T-cell (primary cell): Measurements from ENCODE around the gene DIP2C. TPM values are rescaled to one million over a fixed set of nuclear protein-coding genes. Genes with fewer than 3 reads are reported as not detected.

Experiments used
- ATAC-seq, 4 experiments: fragments of 200-7000 bp in 3 of 4; fragments of 150-1000 bp in 1 of 4; cut with Tn5 transposase; replicated peaks in 1 of 4; 1 replicate in 3 of 4; 2 replicates in 1 of 4; pipeline ENCODE4 v1.10.0; 2021; ENCODE audit warnings: moderate library complexity in 3 of 4, mild to moderate bottlenecking in 2 of 4, moderate number of reproducible peaks in 1 of 4
- CTCF ChIA-PET, 2 donors: fragments of 300-600 bp; sonication (Branson Sonifier 250); formaldehyde crosslinking; loops; one replicate each; lab custom pipeline; 2022; ENCODE audit warnings: antibody characterized with exemption in 2 of 2; lab: Charles Lee
- POLR2A ChIA-PET, 2 donors: fragments of 300-600 bp; sonication (Branson Sonifier 250); formaldehyde crosslinking; loops; one replicate each; lab custom pipeline; 2022; ENCODE audit warnings: antibody characterized with exemption in 2 of 2; lab: Charles Lee
- DNase-seq, 35 experiments: peaks; one replicate each; pipeline versions ENCODE4 v3.0.0 to v3.0.0-alpha.2; 2013 to 2023
- H3K27ac ChIP-seq: one replicate; pipeline ENCODE4 v1.5.1; 2013; ENCODE audit warnings: low read length
- H3K27me3 ChIP-seq, 2 experiments: replicated peaks in 1 of 2; 1 replicate in 1 of 2; 2 replicates in 1 of 2; pipeline versions ENCODE4 v1.6.1 to v1.7.0; 2013; ENCODE audit warnings: low read length in 1 of 2, mixed read lengths in 1 of 2; ENCODE audit not compliant: control insufficient read depth in 2 of 2, insufficient read depth in 2 of 2; ENCODE audit errors: extremely low read depth in 1 of 2
- H3K36me3 ChIP-seq, 2 donors: 1 replicate in 1 of 2; 2 replicates in 1 of 2; pipeline versions ENCODE4 v1.6.1 to v1.7.0; 2013; ENCODE audit warnings: low read length in 1 of 2; ENCODE audit not compliant: control insufficient read depth in 2 of 2, insufficient read depth in 1 of 2; ENCODE audit errors: extremely low read depth in 1 of 2
- H3K4me1 ChIP-seq, 2 experiments: 1 replicate in 1 of 2; 2 replicates in 1 of 2; pipeline versions ENCODE4 v1.6.1 to v1.7.0; 2013; ENCODE audit warnings: low read length in 2 of 2, mixed read lengths in 1 of 2; ENCODE audit not compliant: insufficient read depth in 2 of 2, control insufficient read depth in 1 of 2; ENCODE audit errors: extremely low read depth in 1 of 2
- H3K4me3 ChIP-seq, 2 donors: 1 replicate in 1 of 2; 2 replicates in 1 of 2; pipeline versions ENCODE4 v1.5.1 to v1.7.0; 2013; ENCODE audit warnings: mild to moderate bottlenecking in 2 of 2, low read length in 1 of 2, moderate library complexity in 1 of 2; ENCODE audit not compliant: control insufficient read depth in 1 of 2; ENCODE audit errors: extremely low read depth in 1 of 2
- H3K9me3 ChIP-seq: 2 replicates; pipeline ENCODE4 v1.7.0; 2013
- H3K27ac Mint-ChIP-seq, 2 donors: one replicate each; pipeline ENCODE4 v1.8.0; 2020 to 2021; ENCODE audit warnings: mild to moderate bottlenecking in 2 of 2, mixed read lengths in 2 of 2
- H3K27me3 Mint-ChIP-seq, 2 donors: one replicate each; pipeline ENCODE4 v1.8.0; 2021 to 2022; ENCODE audit warnings: mixed read lengths in 2 of 2
- H3K36me3 Mint-ChIP-seq: one replicate; pipeline ENCODE4 v1.8.0; 2021; ENCODE audit warnings: mixed read lengths
- H3K4me1 Mint-ChIP-seq, 3 donors: one replicate each; pipeline ENCODE4 v1.8.0; 2020 to 2022; ENCODE audit warnings: mixed read lengths in 3 of 3, mild to moderate bottlenecking in 1 of 3
- H3K4me3 Mint-ChIP-seq, 3 donors: one replicate each; pipeline ENCODE4 v1.8.0; 2020 to 2022; ENCODE audit warnings: mild to moderate bottlenecking in 3 of 3, mixed read lengths in 3 of 3, moderate library complexity in 3 of 3
- H3K9me3 Mint-ChIP-seq, 3 donors: one replicate each; pipeline ENCODE4 v1.8.0; 2020 to 2022; ENCODE audit warnings: mixed read lengths in 3 of 3
- WGBS: methylation state at CpG from one replicate; pipeline ENCODE4 v1.1.5; 2013; ENCODE audit warnings: missing lambda C conversion rate; ENCODE audit not compliant: insufficient coverage; 5-methylcytosine and 5-hydroxymethylcytosine counted together
- total RNA-seq, 35 experiments: library from RNA in 6 of 35; stranded (reverse) in 6 of 35; fragments of 120-200 nt in 1 of 35; gene quantifications; one replicate each; pipeline versions ENCODE4 v1.2.1 to v1.2.4 and lab custom pipeline; 2013 to 2026

DIP2C gene
- total RNA-seq, 5 donors from 2014 or later (not counting 1 experiment from before 2014, with no cell fraction given), result 2.7 to 7.4 (median 4.5) TPM

GRCh38 chr10:668786-669485 lies 20.5 kb downstream of the DIP2C start:
- Mint-ChIP-seq H3K4me3 (no peak overlapping the region), H3K9me3 (peaks cover 0 to 2% (median 0%) of the 10 kb centered on the region in 3 donors), H3K27me3 (peaks cover 0 to 10% of the 10 kb centered on the region in 2 donors), H3K4me1 (no peaks in the 10 kb centered on the region), H3K36me3 (no peaks in the 10 kb centered on the region), H3K27ac (no peak overlapping the region)
- ATAC-seq, result no peak
- peak in 1 of 35 experiments; percentile 5 for DNase-seq
- no peak overlapping the region for H3K4me3 ChIP-seq
- WGBS, result 92% methylated on average over 13 of the region's 17 CpGs
- CTCF ChIA-PET, result no interaction called here
- no peaks in the 10 kb centered on the region for H3K4me1 ChIP-seq
- H3K27ac ChIP-seq, result no peak overlapping the region
- no peaks in the 10 kb centered on the region for H3K9me3 ChIP-seq
- POLR2A ChIA-PET, result no interaction called here
- peaks cover 0 to 15% of the 10 kb centered on the region in 2 experiments for H3K27me3 ChIP-seq
- H3K36me3 ChIP-seq, result no peaks in the 10 kb centered on the region

- H3K4me1 Mint-ChIP-seq, result peaks cover 0 to 3% (median 0%) of the 10 kb centered on the region in 3 donors
- ATAC-seq, result no peak
- ChIA-PET CTCF (no interaction called here), POLR2A (no interaction called here)
- no peak overlapping the region for H3K4me3 ChIP-seq
- H3K27ac Mint-ChIP-seq, result no peak overlapping the region
- peaks cover 0 to 12% of the 10 kb centered on the region in 2 experiments for H3K27me3 ChIP-seq
- H3K27ac ChIP-seq, result no peak overlapping the region
- H3K4me1 ChIP-seq, result no peaks in the 10 kb centered on the region
- no peaks in the 10 kb centered on the region for H3K9me3 Mint-ChIP-seq
- H3K36me3 Mint-ChIP-seq, result no peaks in the 10 kb centered on the region
- H3K36me3 ChIP-seq, result no peaks in the 10 kb centered on the region
- H3K4me3 Mint-ChIP-seq, result no peak overlapping the region
- no peaks in the 10 kb centered on the region for H3K9me3 ChIP-seq
- peaks cover 5 to 12% of the 10 kb centered on the region in 2 donors for H3K27me3 Mint-ChIP-seq
- 96% methylated on average over 7 of the region's 7 CpGs for WGBS
- no peak for DNase-seq
Measured at GRCh38 chr10:667602-668143, 21.8 kb downstream of the DIP2C start.

DNA sequence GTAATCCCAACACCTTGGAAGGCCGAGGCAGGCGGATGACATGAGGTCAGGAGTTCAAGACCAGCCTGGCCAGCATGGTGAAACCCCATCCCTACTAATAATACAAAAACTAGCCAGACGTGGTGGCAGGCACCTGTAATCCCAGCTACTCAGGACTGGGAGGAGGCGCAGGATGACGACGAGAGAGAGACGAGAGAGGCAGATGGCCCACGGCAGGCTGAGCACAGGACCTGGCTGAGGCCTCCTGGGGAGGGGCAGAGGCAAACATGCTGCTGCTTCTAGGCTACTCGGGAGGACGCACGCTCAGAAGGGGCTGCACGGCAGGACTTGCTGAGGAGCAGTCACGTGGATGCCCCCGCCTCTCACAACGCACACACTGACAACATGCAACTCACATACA lies 22.4 kb downstream of the DIP2C start:
- Mint-ChIP-seq H3K36me3 (no peaks in the 10 kb centered on the region), H3K27me3 (peaks cover 5 to 14% of the 10 kb centered on the region in 2 donors), H3K4me3 (no peak overlapping the region), H3K4me1 (peaks cover 0 to 4% (median 0%) of the 10 kb centered on the region in 3 donors), H3K9me3 (no peaks in the 10 kb centered on the region), H3K27ac (no peak overlapping the region)
- no peak overlapping the region for H3K4me3 ChIP-seq
- peak in 1 of 35 experiments; percentile 3 for DNase-seq
- 93% methylated on average over 15 of the region's 15 CpGs for WGBS
- H3K4me1 ChIP-seq, result no peaks in the 10 kb centered on the region
- no peak for ATAC-seq
- H3K36me3 ChIP-seq, result no peaks in the 10 kb centered on the region
- H3K27ac ChIP-seq, result no peak overlapping the region
- peaks cover 0 to 10% of the 10 kb centered on the region in 2 experiments for H3K27me3 ChIP-seq
- no peaks in the 10 kb centered on the region for H3K9me3 ChIP-seq
- ChIA-PET POLR2A (no interaction called here), CTCF (no interaction called here)

- ChIA-PET CTCF (no interaction called here), POLR2A (no interaction called here)
- no peaks in the 10 kb centered on the region for H3K4me1 ChIP-seq
- no peaks in the 10 kb centered on the region for H3K9me3 ChIP-seq
- no peak for ATAC-seq
- Mint-ChIP-seq H3K4me3 (no peak overlapping the region), H3K4me1 (peaks cover 0 to 4% (median 0%) of the 10 kb centered on the region in 3 donors), H3K9me3 (no peaks in the 10 kb centered on the region), H3K36me3 (no peaks in the 10 kb centered on the region), H3K27ac (no peak overlapping the region), H3K27me3 (peaks cover 11 to 15% of the 10 kb centered on the region in 2 donors)
- no peak for DNase-seq
- H3K4me3 ChIP-seq, result no peak overlapping the region
- H3K36me3 ChIP-seq, result no peaks in the 10 kb centered on the region
- H3K27ac ChIP-seq, result no peak overlapping the region
- peaks cover 0 to 7% of the 10 kb centered on the region in 2 experiments for H3K27me3 ChIP-seq
- WGBS, result 91% methylated on average over 35 of the region's 37 CpGs
Measured at GRCh38 chr10:666237-667012, 23.0 kb downstream of the DIP2C start.

DNA sequence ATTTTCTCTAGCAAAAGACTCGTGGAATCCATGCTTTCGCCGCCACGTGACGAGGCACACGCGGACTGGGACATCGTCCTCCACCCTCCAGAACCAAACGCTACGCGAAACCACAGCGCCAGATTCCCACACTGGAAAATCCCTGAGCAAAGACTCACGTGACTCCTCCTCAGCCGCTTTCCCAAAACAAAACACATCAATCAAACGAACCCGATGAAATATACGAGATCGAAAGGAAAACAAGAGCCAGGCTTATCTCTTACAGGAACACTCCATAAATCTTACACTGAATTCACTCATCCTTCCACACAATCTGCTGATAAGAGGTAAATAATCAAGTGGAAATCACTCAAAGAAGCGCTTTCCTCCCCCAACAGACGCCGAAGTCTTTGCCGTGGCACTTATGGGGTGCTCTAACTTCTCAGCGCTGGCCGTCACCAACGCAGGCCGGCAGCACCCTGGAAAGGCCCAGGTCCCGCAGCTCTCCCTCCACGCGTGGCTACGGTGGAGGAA lies 23.8 kb downstream of the DIP2C start:
- Mint-ChIP-seq H3K9me3 (no peaks in the 10 kb centered on the region), H3K4me1 (peaks cover 0 to 4% (median 0%) of the 10 kb centered on the region in 3 donors), H3K27me3 (peaks cover 12% of the 10 kb centered on the region in 2 donors), H3K36me3 (no peaks in the 10 kb centered on the region), H3K27ac (no peak overlapping the region), H3K4me3 (no peak overlapping the region)
- ChIA-PET POLR2A (no interaction called here), CTCF (no interaction called here)
- Histone ChIP-seq H3K27me3 (peaks cover 0 to 12% of the 10 kb centered on the region in 2 experiments), H3K36me3 (no peaks in the 10 kb centered on the region), H3K27ac (no peak overlapping the region), H3K4me1 (no peaks in the 10 kb centered on the region), H3K9me3 (no peaks in the 10 kb centered on the region), H3K4me3 (no peak overlapping the region)
- 80% methylated on average over 26 of the region's 30 CpGs for WGBS
- DNase-seq, result no peak
- ATAC-seq, result no peak

GRCh38 chr10:664893-665292 lies 24.6 kb downstream of the DIP2C start:
- H3K27ac ChIP-seq, result no peak overlapping the region
- CTCF ChIA-PET, result no interaction called here
- H3K36me3 ChIP-seq, result no peaks in the 10 kb centered on the region
- peaks cover 0 to 12% of the 10 kb centered on the region in 2 experiments for H3K27me3 ChIP-seq
- no peak overlapping the region for H3K27ac Mint-ChIP-seq
- H3K4me1 ChIP-seq, result no peaks in the 10 kb centered on the region
- DNase-seq (no peak), ATAC-seq (no peak)
- POLR2A ChIA-PET, result no interaction called here
- WGBS, result 100% methylated on average over 2 of the region's 4 CpGs
- no peak overlapping the region for H3K4me3 Mint-ChIP-seq
- H3K4me3 ChIP-seq, result no peak overlapping the region
- H3K4me1 Mint-ChIP-seq, result peaks cover 0 to 4% (median 0%) of the 10 kb centered on the region in 3 donors
- no peaks in the 10 kb centered on the region for H3K9me3 Mint-ChIP-seq
- no peaks in the 10 kb centered on the region for H3K36me3 Mint-ChIP-seq
- no peaks in the 10 kb centered on the region for H3K9me3 ChIP-seq
- peaks cover 12% of the 10 kb centered on the region in 2 donors for H3K27me3 Mint-ChIP-seq
